IPS DF 19.7 (cell line): ENCODE data around the gene PCNX1.
"Not testable (repeated sequence)": the region's sequence is repeated elsewhere in the genome, so short reads cannot be mapped to it uniquely, and the experiment has no call there.

Experiments
- DNase-seq: peaks from one replicate; pipeline ENCODE4 v3.0.0-alpha.2; 2013; ENCODE audit warnings: low read depth, low spot score

Gene PCNX1

DNA sequence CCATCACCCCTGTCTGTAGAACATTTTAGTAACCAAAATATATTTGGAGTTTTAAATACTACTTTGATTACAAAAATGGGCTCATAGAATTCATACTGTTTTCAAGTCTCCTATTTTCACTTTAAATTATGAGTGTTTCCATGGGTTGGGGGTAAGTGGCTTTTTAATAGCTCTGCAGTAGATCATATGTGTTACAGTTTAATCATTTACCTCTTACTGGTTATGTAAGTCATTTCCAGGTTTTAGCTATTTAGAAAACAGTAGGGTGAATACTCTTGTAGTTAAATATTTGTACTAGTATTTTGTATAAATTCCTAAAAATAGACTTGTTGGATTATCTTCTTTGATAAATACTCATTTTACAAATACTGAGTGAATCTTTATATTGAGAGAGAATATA is 8.2 kb downstream of the PCNX1 start:
- DNase-seq = no peak

DNA sequence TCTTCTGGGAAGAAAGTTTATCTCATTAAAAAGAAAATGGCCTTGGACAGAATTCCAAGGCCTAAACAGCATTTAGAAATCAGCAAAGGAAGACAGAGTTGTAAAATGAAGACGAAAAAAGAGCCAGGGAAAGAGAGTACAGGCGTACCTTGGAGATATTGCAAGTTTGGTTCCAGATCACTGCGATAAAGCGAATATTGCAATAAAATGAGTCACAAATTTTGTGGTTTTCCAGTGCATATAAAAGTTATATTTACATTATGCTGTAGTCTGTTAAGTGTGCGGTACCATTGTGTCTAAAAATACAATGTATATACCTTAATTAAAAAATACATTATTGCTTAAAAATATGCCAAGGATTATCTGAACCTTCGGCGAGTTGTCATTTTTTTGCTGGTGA is 9.0 kb downstream of the PCNX1 start:
- no peak for DNase-seq

DNA sequence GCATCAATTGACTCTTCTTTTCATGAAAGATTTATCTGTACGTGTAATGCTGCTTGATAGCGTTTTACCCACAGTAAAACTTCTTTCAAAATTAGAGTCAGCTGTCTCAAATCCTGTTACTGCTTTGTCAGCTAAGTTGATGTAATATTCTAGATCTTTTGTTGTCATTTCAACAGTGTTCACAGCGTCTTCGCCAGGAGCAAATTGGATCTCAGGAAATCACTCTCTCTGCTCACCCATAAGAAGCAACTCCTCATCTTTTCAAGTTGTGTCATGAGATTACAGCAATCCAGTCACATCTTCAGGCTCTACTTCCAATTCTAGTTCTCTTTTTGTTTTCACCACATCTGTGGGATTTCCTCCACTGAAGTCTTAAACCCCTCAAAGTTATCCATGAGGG is 9.5 kb downstream of the PCNX1 start:
- no peak for DNase-seq

DNA sequence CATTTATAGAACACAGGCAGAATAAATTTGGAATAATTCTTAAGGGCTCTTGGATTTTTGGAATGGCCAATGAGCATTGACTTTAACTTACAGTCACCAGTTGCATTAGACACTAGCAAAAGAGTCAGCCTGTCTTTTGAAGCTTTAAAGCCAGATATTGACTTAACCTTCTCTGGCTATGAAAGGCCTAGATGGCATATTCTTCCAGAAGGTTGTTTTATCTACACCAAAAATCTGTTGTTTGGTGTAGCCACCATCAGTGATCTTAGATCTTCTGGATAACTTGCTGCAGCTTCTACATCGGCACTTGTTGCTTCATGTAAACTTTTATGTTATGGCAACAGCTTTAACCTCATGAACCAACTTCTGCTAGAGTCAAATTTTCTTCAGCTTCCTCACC is 10.4 kb downstream of the PCNX1 start:
- no peak for DNase-seq

DNA sequence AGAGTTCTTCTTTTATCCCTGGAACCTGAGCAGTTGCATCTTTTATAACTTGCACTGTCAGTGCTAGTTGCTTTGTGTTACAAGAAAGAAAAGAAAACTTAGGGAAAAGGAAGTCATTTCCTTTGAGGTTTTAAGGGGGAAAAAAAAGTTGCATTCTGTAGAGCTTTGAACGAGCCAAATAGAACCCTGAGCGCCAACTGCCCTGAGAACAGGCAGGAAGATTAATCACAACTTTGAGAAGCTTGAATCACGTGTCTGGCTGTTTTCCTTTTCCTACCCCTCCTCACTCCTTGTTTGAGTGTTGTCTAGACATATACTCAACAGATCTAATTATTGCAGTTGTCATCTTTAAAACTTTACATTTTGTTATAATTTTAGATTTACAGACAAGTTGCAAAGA is 12.5 kb downstream of the PCNX1 start:
- DNase-seq = no peak

DNA sequence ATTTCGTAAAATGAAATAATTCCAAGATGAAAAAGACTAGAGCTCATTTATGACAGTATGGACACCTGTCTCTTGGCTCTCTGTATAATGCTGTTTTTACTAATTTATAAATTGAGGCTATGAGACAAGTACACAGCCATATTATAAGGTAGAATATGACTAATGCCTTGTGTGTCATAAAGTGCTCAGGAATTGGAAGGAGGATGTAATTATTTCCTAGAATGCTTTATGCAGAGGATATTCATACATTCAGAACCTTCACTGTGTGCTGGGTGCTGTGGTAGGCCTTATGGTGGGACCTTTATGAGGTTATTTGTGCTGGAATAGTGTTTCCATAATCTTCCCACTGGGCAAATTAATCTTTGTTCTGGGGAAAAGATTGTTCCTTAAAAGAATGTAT is 13.3 kb downstream of the PCNX1 start:
- no peak for DNase-seq

DNA sequence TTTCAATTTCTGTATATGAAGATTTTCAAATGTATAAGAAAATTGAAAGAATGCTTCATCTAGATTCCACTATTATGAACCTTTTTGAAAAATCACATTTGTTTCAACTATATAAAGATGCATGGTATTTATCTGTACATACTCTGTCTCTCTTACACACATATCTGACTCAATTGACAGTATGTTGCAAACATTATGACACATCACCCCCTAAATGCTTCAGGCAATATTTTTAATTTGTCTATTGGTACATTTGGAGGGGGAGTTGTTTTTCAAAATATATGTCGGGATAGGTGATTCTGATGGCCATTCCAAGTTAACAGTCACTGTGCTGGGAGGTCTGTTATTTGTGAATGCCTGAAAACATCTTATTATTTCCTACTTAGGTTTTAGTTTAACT is 14.4 kb downstream of the PCNX1 start:
- DNase-seq = no peak

DNA sequence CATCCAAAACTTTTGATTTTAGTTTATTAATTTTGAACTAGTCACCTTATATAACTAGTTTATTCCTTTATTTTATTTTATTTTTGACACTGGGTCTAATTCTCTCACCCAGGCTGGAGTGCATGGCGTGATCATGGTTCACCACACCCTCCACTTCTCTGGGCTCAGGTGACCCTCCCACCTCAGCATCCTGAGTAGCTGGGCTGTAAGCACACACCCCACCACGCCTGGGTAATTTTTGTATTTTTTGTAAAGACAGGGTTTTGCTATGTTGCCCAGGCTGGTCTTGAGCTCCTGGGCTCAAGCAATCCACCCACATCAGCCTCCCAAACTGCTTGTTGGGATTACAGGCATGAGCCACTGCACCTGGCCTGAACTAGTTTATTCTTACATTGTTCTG is 17.3 kb downstream of the PCNX1 start:
- no peak for DNase-seq

DNA sequence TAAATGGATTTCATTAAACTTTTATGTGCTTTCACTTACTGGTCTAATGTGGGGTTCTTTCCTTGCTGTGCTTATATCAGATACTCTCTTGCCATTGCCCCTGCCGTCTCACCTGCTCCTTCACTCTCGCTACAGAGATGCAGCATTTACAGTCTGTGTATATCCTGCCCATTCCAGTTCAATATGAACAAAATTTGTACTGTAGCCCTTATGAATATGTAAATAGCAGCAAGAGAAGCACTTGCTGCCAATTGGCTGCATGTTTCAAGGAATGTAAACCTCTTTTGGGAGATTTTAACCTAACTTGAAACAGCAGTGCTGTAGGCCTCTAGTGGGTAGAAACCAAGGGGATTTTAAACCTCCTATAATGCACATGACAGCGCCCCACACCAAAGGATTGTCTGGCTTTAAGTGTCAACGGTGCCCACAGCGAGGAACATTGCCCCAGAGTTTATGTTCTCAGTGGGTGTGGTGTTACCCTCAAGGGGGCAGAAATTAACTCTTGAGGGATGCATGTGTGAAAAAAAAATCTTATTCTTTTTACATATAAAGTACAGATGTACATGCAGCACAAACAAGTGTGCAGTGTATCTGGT is 19.1 kb downstream of the PCNX1 start:
- DNase-seq = no peak

DNA sequence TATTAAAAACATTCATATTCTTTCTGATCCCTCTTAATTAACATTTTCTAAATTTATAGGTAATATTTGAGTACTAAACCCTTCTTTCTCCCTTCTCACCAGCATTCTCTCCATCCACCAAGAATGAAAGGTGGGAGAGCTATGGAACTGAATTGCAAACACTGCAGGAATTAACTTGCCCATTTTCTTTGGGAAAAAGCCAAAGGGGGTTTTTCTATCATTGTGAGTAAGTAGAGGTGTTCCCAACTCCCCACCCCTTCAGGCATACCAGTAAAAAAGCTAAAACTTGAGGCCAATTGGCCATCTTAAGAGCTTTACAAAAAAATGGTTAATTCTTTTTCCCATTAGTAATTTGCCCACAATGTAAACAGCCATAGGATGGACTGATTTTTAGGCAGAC is 23.7 kb downstream of the PCNX1 start:
- no peak for DNase-seq

DNA sequence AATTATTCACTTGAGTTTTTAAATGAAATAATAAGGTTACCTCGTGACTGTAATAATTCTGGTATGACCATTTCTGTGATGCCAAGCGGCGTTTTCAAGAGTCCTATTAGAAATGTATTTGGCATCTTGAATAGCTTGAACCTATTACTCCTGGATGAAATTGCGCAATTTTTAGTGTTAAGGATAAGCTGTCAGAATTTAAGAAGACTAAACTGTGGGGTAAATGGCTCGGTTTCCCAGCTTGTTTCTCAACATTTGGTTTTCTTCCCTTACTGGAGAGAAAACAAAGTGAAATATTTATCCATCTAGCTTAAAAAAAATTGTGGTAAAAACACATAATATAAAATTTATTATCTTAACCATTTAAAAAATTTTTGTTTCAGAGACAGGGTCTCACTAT is 26.8 kb downstream of the PCNX1 start:
- DNase-seq = no peak

DNA sequence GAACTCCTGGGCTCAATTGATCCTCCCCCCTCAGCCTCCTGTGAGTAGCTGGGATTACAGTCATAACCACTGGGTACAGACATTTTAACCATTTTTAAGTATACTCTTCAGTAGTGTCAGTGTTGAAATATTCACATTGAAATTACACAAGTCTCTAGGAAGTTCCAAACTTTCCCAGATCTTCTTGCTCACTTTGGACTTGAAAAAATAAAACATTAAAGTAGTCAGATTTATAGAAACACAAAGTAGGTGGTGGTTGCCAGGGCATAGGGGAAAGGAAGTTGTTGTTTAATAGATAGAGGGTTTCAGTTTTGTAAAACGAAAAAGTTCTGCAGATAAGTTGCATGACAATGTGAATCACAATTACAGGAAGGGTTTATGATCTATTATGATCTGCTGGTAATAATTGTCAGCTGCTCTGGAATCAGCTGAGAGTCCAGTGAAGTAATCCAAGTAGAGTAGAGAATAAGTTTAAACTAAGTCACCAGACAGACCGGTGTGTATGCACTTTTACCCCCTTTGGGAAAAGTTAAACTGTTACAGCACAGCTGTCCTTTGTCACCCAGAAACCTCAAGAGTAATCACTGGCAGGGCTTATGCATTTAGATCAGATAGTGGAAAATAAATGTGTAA is 27.4 kb downstream of the PCNX1 start:
- no peak for DNase-seq

DNA sequence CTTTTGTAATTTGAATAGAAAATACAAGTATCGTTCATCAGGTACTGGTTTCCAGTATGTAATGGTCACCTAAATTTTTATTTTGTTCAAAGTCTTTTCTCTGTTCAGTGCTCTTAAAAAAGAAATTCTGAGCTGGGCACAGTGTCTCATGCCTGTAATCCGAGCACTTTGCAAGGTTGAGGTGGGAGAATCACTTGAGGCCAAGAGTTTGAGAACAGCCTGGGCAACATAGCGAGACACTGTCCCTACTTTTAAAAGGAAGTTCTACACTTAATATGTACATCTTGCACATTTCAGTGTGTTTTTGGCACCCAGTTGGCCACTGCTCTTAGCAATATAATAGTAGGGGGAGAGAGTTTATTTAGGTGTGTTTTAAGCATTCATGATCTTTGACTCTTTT is 27.9 kb downstream of the PCNX1 start:
- DNase-seq = no peak

DNA sequence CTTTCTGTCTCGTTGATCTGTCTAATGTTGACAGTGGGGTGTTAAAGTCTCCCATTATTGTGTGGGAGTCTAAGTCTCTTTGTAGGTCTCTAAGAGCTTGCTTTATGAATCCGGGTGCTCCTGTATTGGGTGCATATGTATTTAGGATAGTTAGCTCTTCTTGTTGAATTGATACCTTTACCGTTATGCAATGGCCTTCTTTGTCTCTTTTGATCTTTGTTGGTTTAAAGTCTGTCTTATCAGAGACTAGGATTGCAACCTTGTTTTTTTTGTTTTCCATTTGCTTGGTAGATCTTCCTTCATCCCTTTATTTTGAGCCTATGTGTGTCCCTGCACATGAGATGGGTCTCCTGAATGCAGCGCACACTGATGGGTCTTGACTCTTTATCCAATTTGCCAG is 32.4 kb downstream of the PCNX1 start:
- not testable (repeated sequence) for DNase-seq

DNA sequence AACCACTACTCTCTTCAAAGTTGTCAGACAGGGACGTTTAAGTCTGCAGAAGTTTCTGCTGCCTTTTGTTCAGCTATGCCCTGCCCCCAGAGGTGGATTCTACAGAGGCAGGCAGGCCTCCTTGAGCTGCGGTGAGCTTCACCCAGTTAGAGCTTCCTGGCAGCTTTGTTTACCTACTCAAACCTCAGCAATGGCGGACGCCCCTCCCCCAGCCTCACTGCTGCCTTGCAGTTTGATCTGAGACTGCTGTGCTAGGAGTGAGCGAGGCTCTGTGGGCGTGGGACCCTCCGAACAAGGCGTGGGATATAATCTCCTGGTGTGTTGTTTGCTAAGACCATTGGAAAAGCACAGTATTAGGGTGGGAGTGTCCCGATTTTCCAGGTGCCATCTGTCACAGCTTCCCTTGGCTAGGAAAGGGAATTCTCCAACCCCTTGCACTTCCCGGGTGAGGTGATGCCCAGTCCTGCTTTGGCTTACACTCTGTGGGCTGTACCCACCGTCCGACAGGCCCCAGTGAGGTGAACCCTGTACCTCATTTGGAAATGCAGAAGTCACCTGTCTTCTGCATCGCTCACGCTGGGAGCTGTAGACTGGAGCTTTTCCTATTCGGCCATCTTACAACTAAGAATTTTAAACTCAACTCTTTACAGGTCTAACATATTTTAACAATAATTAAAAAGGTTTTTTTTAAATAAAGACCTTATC is 34.5 kb downstream of the PCNX1 start:
- DNase-seq = not testable (repeated sequence)

DNA sequence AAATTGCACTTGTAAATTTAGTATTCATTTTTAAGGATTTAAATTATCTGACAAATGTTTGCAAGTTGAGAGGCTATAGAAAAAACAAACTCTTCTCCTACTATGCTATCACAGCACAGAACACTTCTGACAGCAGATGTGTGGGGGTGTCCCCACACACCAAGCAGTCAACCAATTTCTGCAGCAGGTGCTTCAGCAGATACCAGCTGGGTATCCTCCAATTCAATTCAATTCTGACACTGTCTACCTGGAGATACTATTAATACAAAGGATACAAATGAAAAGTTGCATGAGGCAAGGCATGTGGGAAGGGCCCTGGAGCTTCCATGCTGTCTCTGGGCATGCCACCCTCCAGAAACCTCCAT is 35.1 kb downstream of the PCNX1 start:
- no peak for DNase-seq

DNA sequence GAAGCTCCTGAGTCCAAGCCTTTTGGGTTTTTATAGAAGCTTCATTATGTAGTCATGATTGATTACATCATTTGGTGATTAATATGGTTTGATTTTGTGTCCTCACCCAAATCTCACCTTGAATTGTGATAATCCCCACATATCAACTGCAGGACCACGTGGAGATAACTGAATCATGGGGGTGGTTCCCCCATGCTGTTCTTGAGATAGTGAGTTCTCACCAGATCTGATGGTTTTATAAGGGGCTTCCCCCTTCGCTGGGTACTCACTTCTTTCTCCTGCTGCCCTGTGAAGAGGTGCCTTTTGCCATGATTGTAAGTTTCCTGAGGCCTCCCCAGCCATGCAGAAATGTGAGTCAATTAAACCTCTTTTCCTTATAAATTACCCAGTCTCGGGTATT is 35.5 kb downstream of the PCNX1 start:
- DNase-seq = not testable (repeated sequence)

DNA sequence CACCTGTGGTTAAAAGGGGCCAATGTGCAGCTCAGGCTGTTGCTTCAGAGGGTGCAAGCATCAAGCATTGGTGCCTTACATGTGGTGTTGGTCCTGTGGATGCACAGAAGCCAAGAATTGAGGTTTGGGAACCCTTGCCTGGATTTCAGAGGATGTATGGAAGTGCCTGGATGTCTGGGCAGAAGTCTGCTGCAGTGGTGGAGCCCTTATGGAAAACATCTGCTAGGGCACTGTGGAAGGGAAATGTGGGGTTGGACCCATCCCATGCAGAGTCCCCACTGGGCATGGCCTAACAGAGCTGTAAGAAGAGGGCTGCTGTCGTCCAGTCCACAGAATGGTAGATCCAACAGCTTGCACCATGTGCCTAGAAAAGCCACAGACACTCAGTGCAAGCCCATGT is 36.6 kb downstream of the PCNX1 start:
- DNase-seq = no peak

DNA sequence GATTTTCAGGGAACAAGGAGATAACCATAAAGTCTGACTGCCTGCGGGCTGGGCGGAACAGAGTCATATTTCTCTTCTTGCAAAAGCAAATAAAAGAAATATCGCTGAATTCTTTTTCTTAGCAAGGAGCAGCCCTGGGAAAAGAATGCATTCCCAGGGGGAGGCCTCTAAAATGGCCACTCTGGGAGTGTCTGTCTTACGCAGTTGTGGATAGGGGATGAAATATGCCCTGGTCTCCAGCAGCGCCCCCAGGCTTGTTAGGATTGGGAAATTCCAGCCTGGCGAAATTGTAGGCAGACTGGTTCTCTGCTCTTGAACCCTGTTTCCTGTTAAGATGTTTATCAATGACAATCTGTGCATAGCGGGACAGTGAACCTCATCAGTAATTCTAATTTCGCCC is 40.5 kb downstream of the PCNX1 start:
- DNase-seq = no peak

DNA sequence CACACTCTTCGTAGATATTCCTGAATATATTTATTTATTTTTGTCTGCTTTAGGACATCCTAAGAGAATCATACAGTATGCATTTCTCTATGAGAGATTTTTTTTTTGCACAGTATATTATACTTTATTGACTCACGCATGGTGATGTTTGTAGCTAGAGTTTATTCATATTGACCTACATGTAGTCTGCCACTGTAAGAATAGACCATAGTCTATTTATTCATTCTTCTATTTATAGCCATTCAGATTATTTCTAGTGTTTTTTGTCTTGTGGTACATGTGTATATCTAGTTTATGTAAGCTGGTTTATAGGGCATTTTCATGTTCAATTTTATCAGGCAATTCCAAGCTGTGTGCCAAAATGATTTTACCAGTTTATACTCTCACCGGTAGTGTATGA is 45.2 kb downstream of the PCNX1 start:
- DNase-seq = no peak

DNA sequence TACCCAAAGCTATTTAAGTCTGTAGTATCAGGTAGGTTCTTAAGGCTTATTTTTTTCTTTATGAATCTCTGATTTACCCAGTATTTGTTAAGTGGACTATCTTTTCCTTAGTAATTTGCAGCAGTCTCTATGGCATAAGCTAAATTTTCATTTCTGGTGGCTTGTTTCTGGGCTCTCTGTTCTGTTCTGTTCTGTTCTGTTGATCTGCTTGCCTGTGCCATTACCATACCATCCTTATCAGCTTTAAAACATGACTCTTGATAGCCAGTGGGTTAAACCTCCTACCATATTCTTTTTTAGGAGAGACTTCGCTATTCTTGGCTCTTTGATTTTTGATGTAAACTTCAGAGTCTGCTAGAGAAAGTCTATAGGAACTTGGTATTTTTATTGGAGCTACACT is 46.8 kb downstream of the PCNX1 start:
- DNase-seq = no peak

DNA sequence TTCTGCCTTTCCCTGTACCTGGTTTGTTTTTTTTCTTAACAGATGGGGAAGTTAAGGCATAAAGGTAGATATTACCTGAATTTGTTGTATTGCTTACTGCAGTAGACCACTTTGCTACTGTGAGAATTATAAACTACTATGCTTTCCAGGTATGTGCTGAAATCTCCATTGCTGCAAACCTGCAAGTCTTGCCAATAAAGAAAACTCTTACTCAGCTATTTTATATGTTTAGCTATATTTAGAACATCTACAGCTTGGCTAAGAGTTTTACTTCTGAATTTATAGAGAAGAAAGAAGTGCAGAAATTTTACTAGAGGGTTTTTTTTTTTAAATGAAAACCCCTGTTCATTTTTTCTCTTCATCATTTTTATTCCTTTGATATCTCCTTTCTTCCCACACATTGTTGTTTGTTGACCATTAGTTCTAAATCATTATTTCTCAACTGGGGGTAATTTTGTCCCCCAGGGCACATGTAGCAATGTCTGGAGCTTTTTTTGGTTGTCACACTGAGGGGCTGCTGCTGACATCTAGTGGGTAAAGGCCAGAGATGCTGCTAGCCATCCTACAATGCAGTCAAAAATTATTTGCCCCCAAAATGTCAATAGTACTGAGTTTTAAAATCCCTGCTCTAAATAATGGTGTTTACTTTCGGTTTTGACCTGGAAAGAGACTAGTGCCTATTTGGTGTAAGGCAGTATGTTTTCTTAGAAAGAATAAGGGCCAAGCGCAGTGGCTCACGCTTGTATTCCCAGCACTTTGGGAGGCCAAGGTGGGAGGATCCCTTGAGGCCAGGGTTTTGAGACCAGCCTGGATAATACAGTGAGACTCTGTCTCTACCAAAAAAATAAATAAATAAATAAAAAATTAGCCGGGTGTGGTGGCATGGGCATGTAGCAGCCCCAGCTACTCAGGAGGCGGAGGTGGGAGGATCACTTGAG is 48.6 kb downstream of the PCNX1 start:
- DNase-seq = no peak
